GM12878 (cell line): ENCODE measurements around the gene COA1. TPM values are rescaled to one million over a fixed set of nuclear protein-coding genes. Genes with fewer than 3 reads are reported as not detected.

Experiments
- BCL11A ChIP-seq: IDR thresholded peaks from 2 replicates; pipeline ENCODE4 v1.6.1; 2011; ENCODE audit warnings: low read depth, low read length
- BMI1 ChIP-seq: fragments of 450-650 bp; IDR thresholded peaks from 2 replicates; pipeline ENCODE4 v1.6.1; 2016; ENCODE audit warnings: mild to moderate bottlenecking, moderate library complexity, borderline replicate concordance
- MTA2 ChIP-seq: fragments of 450-650 bp; IDR thresholded peaks from 2 replicates; pipeline ENCODE4 v1.6.1; 2016; ENCODE audit warnings: low read depth, mild to moderate bottlenecking, moderate library complexity
- polyA plus RNA-seq, 11 experiments: library from polyadenylated mRNA; depleted of rRNA in 4 of 11; unstranded in 6 of 11; stranded (reverse) in 5 of 11; fragments of >200 nt; fragmentation: Nextera tagmentation in 4 of 11; fragmentation: Illumina TruSeq in 1 of 11; extraction: Ambion mirVana in 4 of 11; extraction: Trizol in 1 of 11; gene quantifications; 1 replicate in 1 of 11; 2 replicates in 10 of 11; pipeline versions ENCODE4 v1.2.1 to v1.2.3, GENCODE V29; 2011 to 2016; ENCODE audit warnings: inconsistent platforms in 2 of 11, missing spikeins in 2 of 11, low read depth in 1 of 11
- total RNA-seq, 4 experiments: library from RNA; depleted of rRNA in 3 of 4; stranded (reverse); fragments of >200 nt in 3 of 4; fragmentation: Illumina TruSeq in 1 of 4; extraction: Trizol in 1 of 4; gene quantifications; 2 replicates each; pipeline versions ENCODE4 v1.2.1 to v1.2.3, GENCODE V29; 2013 to 2021
- TF ChIP-seq, protein P1 (sequence below): IDR thresholded peaks from 2 replicates; pipeline ENCODE4 v1.6.1; 2012; ENCODE audit warnings: low read depth, low read length, improper control_type of control experiment
- TF ChIP-seq, protein P2 (sequence below): fragments of 150-350 bp; IDR thresholded peaks from 2 replicates; pipeline ENCODE4 v1.6.1; 2016; ENCODE audit warnings: low read depth, low read length
- TF ChIP-seq, protein P3 (sequence below): fragments of 450-650 bp; IDR thresholded peaks from 2 replicates; pipeline ENCODE4 v1.6.1; 2017; ENCODE audit warnings: mild to moderate bottlenecking, moderate library complexity

COA1 gene
- total and polyA plus RNA-seq, 10 of the 15 experiments (the other 5 are each of a cell fraction or from before 2014, with no cell fraction given), result 83.1 to 258 (median 111) TPM

DNA sequence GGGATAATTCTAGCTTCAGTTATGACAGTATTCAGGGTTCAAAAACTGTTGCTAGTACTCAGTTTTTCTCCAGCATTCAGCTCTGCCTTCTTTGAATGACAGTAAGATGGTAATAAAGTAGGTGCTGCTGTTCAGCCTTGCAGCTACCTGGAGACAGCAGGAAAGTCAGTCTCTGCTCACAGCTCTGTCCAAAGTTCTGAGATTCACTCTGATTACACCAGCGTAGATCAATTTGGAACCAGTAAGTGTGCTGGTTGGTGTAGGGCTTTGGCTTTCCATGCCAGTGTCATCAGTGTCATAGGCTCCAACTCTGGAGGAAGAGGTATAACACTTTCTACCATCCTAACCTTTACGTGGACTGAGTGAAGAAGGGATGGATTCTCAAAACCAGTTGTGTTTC, 120.2 kb downstream of the COA1 start (continued):
- TF ChIP-seq, protein P1, sequence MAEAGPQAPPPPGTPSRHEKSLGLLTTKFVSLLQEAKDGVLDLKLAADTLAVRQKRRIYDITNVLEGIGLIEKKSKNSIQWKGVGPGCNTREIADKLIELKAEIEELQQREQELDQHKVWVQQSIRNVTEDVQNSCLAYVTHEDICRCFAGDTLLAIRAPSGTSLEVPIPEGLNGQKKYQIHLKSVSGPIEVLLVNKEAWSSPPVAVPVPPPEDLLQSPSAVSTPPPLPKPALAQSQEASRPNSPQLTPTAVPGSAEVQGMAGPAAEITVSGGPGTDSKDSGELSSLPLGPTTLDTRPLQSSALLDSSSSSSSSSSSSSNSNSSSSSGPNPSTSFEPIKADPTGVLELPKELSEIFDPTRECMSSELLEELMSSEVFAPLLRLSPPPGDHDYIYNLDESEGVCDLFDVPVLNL, result no peak
- no peak for TF ChIP-seq BMI1
- TF ChIP-seq, protein P2, sequence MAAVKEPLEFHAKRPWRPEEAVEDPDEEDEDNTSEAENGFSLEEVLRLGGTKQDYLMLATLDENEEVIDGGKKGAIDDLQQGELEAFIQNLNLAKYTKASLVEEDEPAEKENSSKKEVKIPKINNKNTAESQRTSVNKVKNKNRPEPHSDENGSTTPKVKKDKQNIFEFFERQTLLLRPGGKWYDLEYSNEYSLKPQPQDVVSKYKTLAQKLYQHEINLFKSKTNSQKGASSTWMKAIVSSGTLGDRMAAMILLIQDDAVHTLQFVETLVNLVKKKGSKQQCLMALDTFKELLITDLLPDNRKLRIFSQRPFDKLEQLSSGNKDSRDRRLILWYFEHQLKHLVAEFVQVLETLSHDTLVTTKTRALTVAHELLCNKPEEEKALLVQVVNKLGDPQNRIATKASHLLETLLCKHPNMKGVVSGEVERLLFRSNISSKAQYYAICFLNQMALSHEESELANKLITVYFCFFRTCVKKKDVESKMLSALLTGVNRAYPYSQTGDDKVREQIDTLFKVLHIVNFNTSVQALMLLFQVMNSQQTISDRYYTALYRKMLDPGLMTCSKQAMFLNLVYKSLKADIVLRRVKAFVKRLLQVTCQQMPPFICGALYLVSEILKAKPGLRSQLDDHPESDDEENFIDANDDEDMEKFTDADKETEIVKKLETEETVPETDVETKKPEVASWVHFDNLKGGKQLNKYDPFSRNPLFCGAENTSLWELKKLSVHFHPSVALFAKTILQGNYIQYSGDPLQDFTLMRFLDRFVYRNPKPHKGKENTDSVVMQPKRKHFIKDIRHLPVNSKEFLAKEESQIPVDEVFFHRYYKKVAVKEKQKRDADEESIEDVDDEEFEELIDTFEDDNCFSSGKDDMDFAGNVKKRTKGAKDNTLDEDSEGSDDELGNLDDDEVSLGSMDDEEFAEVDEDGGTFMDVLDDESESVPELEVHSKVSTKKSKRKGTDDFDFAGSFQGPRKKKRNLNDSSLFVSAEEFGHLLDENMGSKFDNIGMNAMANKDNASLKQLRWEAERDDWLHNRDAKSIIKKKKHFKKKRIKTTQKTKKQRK, result no peak
- no peak for TF ChIP-seq BCL11A
- TF ChIP-seq, protein P3, sequence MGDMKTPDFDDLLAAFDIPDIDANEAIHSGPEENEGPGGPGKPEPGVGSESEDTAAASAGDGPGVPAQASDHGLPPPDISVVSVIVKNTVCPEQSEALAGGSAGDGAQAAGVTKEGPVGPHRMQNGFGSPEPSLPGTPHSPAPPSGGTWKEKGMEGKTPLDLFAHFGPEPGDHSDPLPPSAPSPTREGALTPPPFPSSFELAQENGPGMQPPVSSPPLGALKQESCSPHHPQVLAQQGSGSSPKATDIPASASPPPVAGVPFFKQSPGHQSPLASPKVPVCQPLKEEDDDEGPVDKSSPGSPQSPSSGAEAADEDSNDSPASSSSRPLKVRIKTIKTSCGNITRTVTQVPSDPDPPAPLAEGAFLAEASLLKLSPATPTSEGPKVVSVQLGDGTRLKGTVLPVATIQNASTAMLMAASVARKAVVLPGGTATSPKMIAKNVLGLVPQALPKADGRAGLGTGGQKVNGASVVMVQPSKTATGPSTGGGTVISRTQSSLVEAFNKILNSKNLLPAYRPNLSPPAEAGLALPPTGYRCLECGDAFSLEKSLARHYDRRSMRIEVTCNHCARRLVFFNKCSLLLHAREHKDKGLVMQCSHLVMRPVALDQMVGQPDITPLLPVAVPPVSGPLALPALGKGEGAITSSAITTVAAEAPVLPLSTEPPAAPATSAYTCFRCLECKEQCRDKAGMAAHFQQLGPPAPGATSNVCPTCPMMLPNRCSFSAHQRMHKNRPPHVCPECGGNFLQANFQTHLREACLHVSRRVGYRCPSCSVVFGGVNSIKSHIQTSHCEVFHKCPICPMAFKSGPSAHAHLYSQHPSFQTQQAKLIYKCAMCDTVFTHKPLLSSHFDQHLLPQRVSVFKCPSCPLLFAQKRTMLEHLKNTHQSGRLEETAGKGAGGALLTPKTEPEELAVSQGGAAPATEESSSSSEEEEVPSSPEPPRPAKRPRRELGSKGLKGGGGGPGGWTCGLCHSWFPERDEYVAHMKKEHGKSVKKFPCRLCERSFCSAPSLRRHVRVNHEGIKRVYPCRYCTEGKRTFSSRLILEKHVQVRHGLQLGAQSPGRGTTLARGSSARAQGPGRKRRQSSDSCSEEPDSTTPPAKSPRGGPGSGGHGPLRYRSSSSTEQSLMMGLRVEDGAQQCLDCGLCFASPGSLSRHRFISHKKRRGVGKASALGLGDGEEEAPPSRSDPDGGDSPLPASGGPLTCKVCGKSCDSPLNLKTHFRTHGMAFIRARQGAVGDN, result no peak
- no peak for TF ChIP-seq MTA2
